ENCODE results near the gene SPINT1.

SPINT1 gene

GRCh38 chr15:40803688-40804087 lies 40.2 kb upstream of the SPINT1 start:
- CTCF ChIA-PET, result interaction anchor here (0.6 to 0.7 kb wide), 4 partner anchors 41 to 154 kb away, joined by 3 to 6 read pairs (median 4); no protein-coding TSS in a partner anchor

More at GRCh38 chr15:40803688-40804087, 40.2 kb upstream of the SPINT1 start:
- Histone ChIP-seq H3K4me3 (ENCODE audit: low read depth, low read length) (no peak overlapping the region), H3K9me3 (ENCODE audit: control insufficient read depth, insufficient read depth, low read depth, low read length) (no peaks in the 10 kb centered on the region), H3K36me3 (ENCODE audit: control insufficient read depth in 2 of 2, insufficient read depth in 1 of 2, low read length in 2 of 2) (no peaks in the 10 kb centered on the region; a peak in 1 of 3 replicates), H3K27ac (ENCODE audit: extremely low read depth, low read depth, low read length) (no peak overlapping the region), H3K4me1 (ENCODE audit: control insufficient read depth, insufficient read depth, low read length) (no peaks in the 10 kb centered on the region)
- TF ChIP-seq ATF2 (tag by site-specific recombination; IDR thresholded peaks at IDR 0.05; ENCODE audit: low read depth), result no peak
- no peak for TF ChIP-seq ZFP41 (tag by site-specific recombination; IDR thresholded peaks at IDR 0.05; ENCODE audit: borderline replicate concordance)
- no peak for TF ChIP-seq ELK4 (IDR thresholded peaks at IDR 0.05; ENCODE audit: borderline replicate concordance, low read depth, low read length)
- no peak for TF ChIP-seq OVOL3 (tag by site-specific recombination; IDR thresholded peaks at IDR 0.05)
- no peak for TF ChIP-seq ZNF76 (tag by site-specific recombination; IDR thresholded peaks at IDR 0.05; ENCODE audit: borderline replicate concordance, low read depth)
- TF ChIP-seq ZNF692 (tag by site-specific recombination; IDR thresholded peaks at IDR 0.05), result no peak
- TF ChIP-seq ZNF514 (tag by site-specific recombination; IDR thresholded peaks at IDR 0.05), result no peak
- TF ChIP-seq PRDM2 (tag by site-specific recombination; IDR thresholded peaks at IDR 0.05; ENCODE audit: borderline replicate concordance), result no peak
- TF ChIP-seq ZFP3 (tag by site-specific recombination; IDR thresholded peaks at IDR 0.05; ENCODE audit: low read depth), result no peak
- no peak for TF ChIP-seq BCL6B (tag by site-specific recombination; IDR thresholded peaks at IDR 0.05)
- no peak for TF ChIP-seq ZNF600 (tag by site-specific recombination; IDR thresholded peaks at IDR 0.05)
- TF ChIP-seq ZNF155 (tag by site-specific recombination; IDR thresholded peaks at IDR 0.05), result no peak
- TF ChIP-seq ZNF707 (tag by site-specific recombination; IDR thresholded peaks at IDR 0.05), result no peak
- no peak for TF ChIP-seq ZNF701 (tag by site-specific recombination; IDR thresholded peaks at IDR 0.05)
- no peak for TF ChIP-seq ZNF169 (tag by site-specific recombination; IDR thresholded peaks at IDR 0.05)
- no peak for TF ChIP-seq ZNF138 (tag by site-specific recombination; IDR thresholded peaks at IDR 0.05; ENCODE audit: borderline replicate concordance)
- POLR2A ChIA-PET, result interaction anchor here (0.6 kb wide), 1 partner anchor 232 kb away, joined by 3 read pairs; no protein-coding TSS in a partner anchor
